B cell (primary cell): ENCODE data around the gene PSMD11. TPM values are rescaled to one million over a fixed set of nuclear protein-coding genes. Genes with fewer than 3 reads are reported as not detected.
A peak's percentile ranks its signal among the peaks of the same experiment; 100 is the strongest.

Source experiments
- ATAC-seq: fragments of 200-7000 bp; cut with Tn5 transposase; one replicate; pipeline ENCODE4 v1.10.0; 2021; ENCODE audit warnings: low read depth, mild to moderate bottlenecking, moderate number of reproducible peaks, moderate library complexity
- CTCF ChIA-PET: fragments of 350-600 bp; sonication (Branson Sonifier 250); formaldehyde crosslinking; loops from one replicate; lab custom pipeline; 2021; ENCODE audit warnings: antibody characterized with exemption, inconsistent platforms; lab: Charles Lee
- POLR2A ChIA-PET: fragments of 350-600 bp; sonication (Branson Sonifier 250); formaldehyde crosslinking; loops from one replicate; lab custom pipeline; 2021; ENCODE audit warnings: antibody characterized with exemption; lab: Charles Lee
- DNase-seq: peaks from one replicate; pipeline ENCODE4 v3.0.0; 2013
- H2AFZ ChIP-seq: 2 replicates; pipeline ENCODE4 v1.6.1; 2012; ENCODE audit warnings: mild to moderate bottlenecking, low read depth, low read length; ENCODE audit not compliant: insufficient read depth, poor library complexity, severe bottlenecking
- H3K27ac ChIP-seq, 2 donors: 1 replicate in 1 of 2; 2 replicates in 1 of 2; pipeline ENCODE4 v1.5.1; 2012 to 2013; ENCODE audit warnings: low read length in 2 of 2, mild to moderate bottlenecking in 2 of 2, moderate library complexity in 1 of 2
- H3K27me3 ChIP-seq, 4 experiments: fragments of 200-600 bp in 1 of 4; sonication (generic) in 1 of 4; replicated peaks in 1 of 4; 1 replicate in 2 of 4; 2 replicates in 2 of 4; pipeline versions ENCODE4 v1.6.1 to v1.7.0; 2013 to 2016; ENCODE audit warnings: low read length in 3 of 4, mild to moderate bottlenecking in 2 of 4, mixed read lengths in 1 of 4, moderate library complexity in 1 of 4; ENCODE audit not compliant: insufficient read depth in 4 of 4, control insufficient read depth in 3 of 4; ENCODE audit errors: control extremely low read depth in 1 of 4
- H3K36me3 ChIP-seq, 2 experiments: replicated peaks in 1 of 2; 1 replicate in 1 of 2; 2 replicates in 1 of 2; pipeline versions ENCODE4 v1.6.1 to v1.7.1; 2013; ENCODE audit warnings: low read length in 1 of 2; ENCODE audit not compliant: insufficient read depth in 2 of 2, control insufficient read depth in 1 of 2; ENCODE audit errors: control extremely low read depth in 1 of 2, extremely low read depth in 1 of 2
- H3K4me1 ChIP-seq, 2 donors: fragments of 200-600 bp in 1 of 2; sonication (generic) in 1 of 2; 1 replicate in 1 of 2; 2 replicates in 1 of 2; pipeline versions ENCODE4 v1.5.1 to v1.6.1; 2013 to 2017; ENCODE audit warnings: low read length in 2 of 2; ENCODE audit not compliant: control insufficient read depth in 2 of 2, insufficient read depth in 2 of 2
- H3K4me2 ChIP-seq: replicated peaks from 2 replicates; pipeline ENCODE3; 2012; ENCODE audit warnings: mild to moderate bottlenecking, low read depth, low read length; ENCODE audit not compliant: poor library complexity, severe bottlenecking
- H3K4me3 ChIP-seq, 5 experiments: fragments of 200-600 bp in 1 of 5; sonication (generic) in 1 of 5; 1 replicate in 3 of 5; 2 replicates in 2 of 5; pipeline versions ENCODE4 v1.5.1 to v1.7.0; 2011 to 2016; ENCODE audit warnings: low read length in 4 of 5, mild to moderate bottlenecking in 4 of 5, low read depth in 2 of 5, control low read depth in 1 of 5, moderate library complexity in 1 of 5; ENCODE audit not compliant: insufficient read depth in 1 of 5; ENCODE audit errors: control extremely low read depth in 1 of 5, extremely low read depth in 1 of 5
- H3K79me2 ChIP-seq: fragments of 200-600 bp; sonication (generic); one replicate; pipeline ENCODE4 v1.6.0; 2016; ENCODE audit warnings: low read length; ENCODE audit not compliant: control insufficient read depth, insufficient read depth
- H3K9ac ChIP-seq: fragments of 200-600 bp; sonication (generic); 2 replicates; pipeline ENCODE4 v1.6.1; 2017; ENCODE audit warnings: mild to moderate bottlenecking, low read length, moderate library complexity
- H3K9me3 ChIP-seq, 3 donors: one replicate each; pipeline versions ENCODE4 v1.6.1 to v1.7.1; 2013; ENCODE audit warnings: low read length in 2 of 3; ENCODE audit not compliant: control insufficient read depth in 2 of 3, insufficient read depth in 1 of 3; ENCODE audit errors: control extremely low read depth in 1 of 3
- H4K20me1 ChIP-seq: 2 replicates; pipeline ENCODE4 v1.6.0; 2012; ENCODE audit warnings: mild to moderate bottlenecking, low read length; ENCODE audit not compliant: insufficient read depth, control insufficient read depth, poor library complexity, severe bottlenecking
- H3K27ac Mint-ChIP-seq: one replicate; pipeline ENCODE4 v1.8.0; 2021; ENCODE audit warnings: mixed read lengths
- H3K27me3 Mint-ChIP-seq: one replicate; pipeline ENCODE4 v1.8.0; 2021; ENCODE audit warnings: mixed read lengths
- H3K4me1 Mint-ChIP-seq: one replicate; pipeline ENCODE4 v1.8.0; 2021; ENCODE audit warnings: mixed read lengths
- H3K4me3 Mint-ChIP-seq: one replicate; pipeline ENCODE4 v1.8.0; 2021; ENCODE audit warnings: mixed read lengths
- H3K9me3 Mint-ChIP-seq: one replicate; pipeline ENCODE4 v1.8.0; 2022; ENCODE audit warnings: mixed read lengths; ENCODE audit not compliant: insufficient read depth
- EZH2 ChIP-seq: IDR thresholded peaks from 2 replicates; pipeline ENCODE4 v1.6.1; 2012; ENCODE audit warnings: borderline replicate concordance, low read depth, mild to moderate bottlenecking, moderate library complexity, low read length; ENCODE audit not compliant: insufficient read depth, poor library complexity, severe bottlenecking
- WGBS: methylation state at CpG from one replicate; pipeline ENCODE4 v1.1.5; 2013; ENCODE audit warnings: missing lambda C conversion rate; ENCODE audit not compliant: insufficient coverage; 5-methylcytosine and 5-hydroxymethylcytosine counted together
- intact Hi-C: fragments of 100-400 bp; cut with micrococcal nuclease; formaldehyde crosslinking; loops from one replicate; pipeline ENCODE4 v1.10.0; 2022
- polyA plus RNA-seq: library from polyadenylated mRNA; depleted of rRNA; stranded (reverse); fragments of >200 nt; gene quantifications from 2 replicates; pipeline ENCODE4 v1.2.3, GENCODE V29; 2012
- total RNA-seq, 2 donors: library from RNA; stranded (reverse); fragments of 120-200 nt in 1 of 2; gene quantifications; 1 replicate in 1 of 2; 2 replicates in 1 of 2; pipeline versions ENCODE4 v1.2.3 to v1.2.4, GENCODE V29; 2013 to 2022
- TF ChIP-seq, protein P1 (sequence below): fragments of 200-600 bp; IDR thresholded peaks from one replicate; pipeline ENCODE4 v1.8.0; 2022; ENCODE audit warnings: antibody characterized with exemption, mild to moderate bottlenecking

The PSMD11 gene
- total and polyA plus RNA-seq, 2 donors (not counting 1 experiment from before 2014, with no cell fraction given) = 23.8 to 73.4 TPM

GRCh38 chr17:32520104-32520701, 75.9 kb downstream of the PSMD11 start:
- Histone ChIP-seq H3K27me3 (no peaks in the 10 kb centered on the region), H3K4me2 (peak overlapping the region; percentile 89)

More at GRCh38 chr17:32520104-32520701, 75.9 kb downstream of the PSMD11 start:
- H3K4me3 ChIP-seq = peak overlapping the region in 4 of 5 experiments; percentile 9 to 68 (median 53)
- Mint-ChIP-seq H3K9me3 (no peaks in the 10 kb centered on the region), H3K4me1 (peaks cover 85% of the 10 kb centered on the region), H3K27me3 (no peaks in the 10 kb centered on the region), H3K27ac (peak overlapping the region; percentile 90), H3K4me3 (peak overlapping the region; percentile 88)
- TF ChIP-seq, protein P1, sequence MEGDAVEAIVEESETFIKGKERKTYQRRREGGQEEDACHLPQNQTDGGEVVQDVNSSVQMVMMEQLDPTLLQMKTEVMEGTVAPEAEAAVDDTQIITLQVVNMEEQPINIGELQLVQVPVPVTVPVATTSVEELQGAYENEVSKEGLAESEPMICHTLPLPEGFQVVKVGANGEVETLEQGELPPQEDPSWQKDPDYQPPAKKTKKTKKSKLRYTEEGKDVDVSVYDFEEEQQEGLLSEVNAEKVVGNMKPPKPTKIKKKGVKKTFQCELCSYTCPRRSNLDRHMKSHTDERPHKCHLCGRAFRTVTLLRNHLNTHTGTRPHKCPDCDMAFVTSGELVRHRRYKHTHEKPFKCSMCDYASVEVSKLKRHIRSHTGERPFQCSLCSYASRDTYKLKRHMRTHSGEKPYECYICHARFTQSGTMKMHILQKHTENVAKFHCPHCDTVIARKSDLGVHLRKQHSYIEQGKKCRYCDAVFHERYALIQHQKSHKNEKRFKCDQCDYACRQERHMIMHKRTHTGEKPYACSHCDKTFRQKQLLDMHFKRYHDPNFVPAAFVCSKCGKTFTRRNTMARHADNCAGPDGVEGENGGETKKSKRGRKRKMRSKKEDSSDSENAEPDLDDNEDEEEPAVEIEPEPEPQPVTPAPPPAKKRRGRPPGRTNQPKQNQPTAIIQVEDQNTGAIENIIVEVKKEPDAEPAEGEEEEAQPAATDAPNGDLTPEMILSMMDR = no peak
- TF ChIP-seq EZH2 = no peak
- ATAC-seq = no peak
- H4K20me1 ChIP-seq = no peaks in the 10 kb centered on the region
- CTCF ChIA-PET = interaction anchor here (0.8 to 1.6 kb wide), 3 partner anchors 31 to 37 kb away, joined by 3 to 5 read pairs (median 3); no protein-coding TSS in a partner anchor
- peaks cover 0 to 4% (median 0%) of the 10 kb centered on the region in 3 donors for H3K9me3 ChIP-seq
- H3K4me1 ChIP-seq = peaks cover 96% of the 10 kb centered on the region in 2 donors
- DNase-seq = peak; percentile 62
- intact Hi-C loops = loop anchor here (5.0 kb wide), 1 partner anchor 87 kb away; no protein-coding TSS in a partner anchor
- H3K79me2 ChIP-seq = no peaks in the 10 kb centered on the region
- POLR2A ChIA-PET = interaction anchor here (0.7 to 1.3 kb wide), 2 partner anchors 31 to 32 kb away, joined by 3 to 4 read pairs; no protein-coding TSS in a partner anchor
- peak overlapping the region; percentile 69 to 79 for H3K27ac ChIP-seq
- 24% methylated on average over 13 of the region's 17 CpGs for WGBS
- peak overlapping the region; percentile 62 for H3K9ac ChIP-seq
- no peaks in the 10 kb centered on the region for H3K36me3 ChIP-seq
- H2AFZ ChIP-seq = peak overlapping the region; percentile 70
